DOHH2 (cell line): Measurements from ENCODE around the gene KRT40.

Source experiments
- CTCF ChIP-seq: fragments of 200-600 bp; sonication (generic); IDR thresholded peaks from one replicate; pipeline ENCODE4 v1.5.1; 2014; ENCODE audit warnings: antibody characterized with exemption, mild to moderate bottlenecking, low read depth, low read length; ENCODE audit not compliant: poor library complexity, severe bottlenecking
- EZH2phosphoT487 ChIP-seq: fragments of 200-600 bp; sonication (generic); IDR thresholded peaks from 2 replicates; pipeline ENCODE4 v1.6.1; 2017; ENCODE audit warnings: borderline replicate concordance, mild to moderate bottlenecking, antibody characterized with exemption, low read length, moderate library complexity, mixed read lengths

GRCh38 chr17:40935624-40936023 lies 48.5 kb downstream of the KRT40 start:
- no peak for TF ChIP-seq CTCF
- no peak for TF ChIP-seq EZH2phosphoT487
